CD14-positive monocyte (primary cell): ENCODE data around the gene BMP4. TPM values are rescaled to one million over a fixed set of nuclear protein-coding genes. Genes with fewer than 3 reads are reported as not detected.

ENCODE experiments used
- DNase-seq, 3 donors: peaks; one replicate each; pipeline ENCODE4 v3.0.0-alpha.2; 2011 to 2022
- H2AFZ ChIP-seq: 2 replicates; pipeline ENCODE4 v1.6.0; 2012; ENCODE audit warnings: mild to moderate bottlenecking, low read depth, low read length, inconsistent platforms; ENCODE audit not compliant: insufficient read depth, poor library complexity, severe bottlenecking
- H3K27ac ChIP-seq, 2 donors: 1 replicate in 1 of 2; 2 replicates in 1 of 2; pipeline ENCODE4 v1.5.1; 2012 to 2013; ENCODE audit warnings: low read length in 2 of 2, control low read depth in 1 of 2, inconsistent platforms in 1 of 2, low read depth in 1 of 2, mild to moderate bottlenecking in 1 of 2
- H3K27me3 ChIP-seq, 2 donors: one replicate each; pipeline versions ENCODE4 v1.6.0 to v1.6.1; 2011 to 2013; ENCODE audit warnings: low read length in 2 of 2; ENCODE audit not compliant: control insufficient read depth in 2 of 2, insufficient read depth in 2 of 2
- H3K36me3 ChIP-seq, 2 donors: replicated peaks in 1 of 2; 1 replicate in 1 of 2; 2 replicates in 1 of 2; pipeline versions ENCODE4 v1.5.1 to v1.6.1; 2012 to 2013; ENCODE audit warnings: low read length in 2 of 2, control low read depth in 1 of 2, inconsistent platforms in 1 of 2, mild to moderate bottlenecking in 1 of 2; ENCODE audit not compliant: insufficient read depth in 2 of 2, control insufficient read depth in 1 of 2
- H3K4me1 ChIP-seq, 2 donors: 1 replicate in 1 of 2; 2 replicates in 1 of 2; pipeline versions ENCODE4 v1.5.1 to v1.6.1; 2012 to 2013; ENCODE audit warnings: low read length in 2 of 2, control low read depth in 1 of 2, inconsistent platforms in 1 of 2, mild to moderate bottlenecking in 1 of 2, moderate library complexity in 1 of 2; ENCODE audit not compliant: insufficient read depth in 2 of 2, control insufficient read depth in 1 of 2
- H3K4me2 ChIP-seq: replicated peaks from 2 replicates; pipeline ENCODE3; 2012; ENCODE audit warnings: low read length, moderate library complexity, mild to moderate bottlenecking; ENCODE audit not compliant: poor library complexity, severe bottlenecking; ENCODE audit errors: extremely low read depth
- H3K4me3 ChIP-seq, 3 experiments: fragments of 200-600 bp in 1 of 3; sonication (generic) in 1 of 3; replicated peaks in 1 of 3; 1 replicate in 2 of 3; 2 replicates in 1 of 3; pipeline ENCODE4 v1.5.1; 2011 to 2013; ENCODE audit warnings: low read length in 3 of 3, mild to moderate bottlenecking in 3 of 3, control low read depth in 2 of 3, low read depth in 2 of 3, inconsistent platforms in 1 of 3, moderate library complexity in 1 of 3
- H3K79me2 ChIP-seq: 2 replicates; pipeline ENCODE4 v1.6.0; 2012; ENCODE audit warnings: mild to moderate bottlenecking, control low read depth, inconsistent platforms, low read length, moderate library complexity; ENCODE audit not compliant: insufficient read depth
- H3K9ac ChIP-seq: 2 replicates; pipeline ENCODE4 v1.6.0; 2017; ENCODE audit warnings: low read length, mild to moderate bottlenecking; ENCODE audit not compliant: insufficient read depth, poor library complexity, severe bottlenecking
- H3K9me3 ChIP-seq, 2 donors: replicated peaks in 1 of 2; 1 replicate in 1 of 2; 2 replicates in 1 of 2; pipeline versions ENCODE4 v1.5.1 to v1.6.1; 2012 to 2013; ENCODE audit warnings: low read length in 2 of 2, control low read depth in 1 of 2; ENCODE audit not compliant: control insufficient read depth in 1 of 2, insufficient read depth in 1 of 2
- H4K20me1 ChIP-seq: 2 replicates; pipeline ENCODE4 v1.6.0; 2012; ENCODE audit warnings: mild to moderate bottlenecking, low read length, control low read depth, moderate library complexity; ENCODE audit not compliant: insufficient read depth
- H3K27ac Mint-ChIP-seq, 7 donors: one replicate each; pipeline ENCODE4 v1.8.0; 2020; ENCODE audit warnings: mild to moderate bottlenecking in 7 of 7, mixed read lengths in 7 of 7, moderate library complexity in 6 of 7, inconsistent platforms in 2 of 7
- H3K27me3 Mint-ChIP-seq, 3 donors: one replicate each; pipeline ENCODE4 v1.8.0; 2021 to 2022; ENCODE audit warnings: low read depth in 3 of 3, mild to moderate bottlenecking in 3 of 3, mixed read lengths in 3 of 3, moderate library complexity in 3 of 3, inconsistent platforms in 1 of 3
- H3K36me3 Mint-ChIP-seq, 2 donors: one replicate each; pipeline ENCODE4 v1.8.0; 2020; ENCODE audit warnings: mixed read lengths in 2 of 2, inconsistent platforms in 1 of 2, mild to moderate bottlenecking in 1 of 2
- H3K4me1 Mint-ChIP-seq: one replicate; pipeline ENCODE4 v1.8.0; 2020; ENCODE audit warnings: mild to moderate bottlenecking, mixed read lengths
- H3K4me3 Mint-ChIP-seq, 2 donors: one replicate each; pipeline ENCODE4 v1.8.0; 2020; ENCODE audit warnings: mild to moderate bottlenecking in 2 of 2, mixed read lengths in 2 of 2, moderate library complexity in 1 of 2
- H3K9me3 Mint-ChIP-seq, 7 donors: one replicate each; pipeline ENCODE4 v1.8.0; 2020 to 2022; ENCODE audit warnings: mixed read lengths in 7 of 7, mild to moderate bottlenecking in 6 of 7, moderate library complexity in 6 of 7, inconsistent platforms in 2 of 7
- WGBS: methylation state at CpG from one replicate; pipeline ENCODE4 v1.1.5; 2013; ENCODE audit warnings: missing lambda C conversion rate; ENCODE audit not compliant: insufficient coverage; 5-methylcytosine and 5-hydroxymethylcytosine counted together
- intact Hi-C, 2 donors: fragments of 100-400 bp; cut with micrococcal nuclease; formaldehyde crosslinking; loops; one replicate each; pipeline versions ENCODE4 v1.15.0 to v1.15.1; 2023
- polyA plus RNA-seq, 3 donors: library from polyadenylated mRNA; depleted of rRNA in 1 of 3; unstranded in 2 of 3; stranded (reverse) in 1 of 3; fragments of 300-500 nt in 2 of 3; fragments of >200 nt in 1 of 3; fragmentation: Illumina TruSeq in 2 of 3; gene quantifications; 1 replicate in 2 of 3; 2 replicates in 1 of 3; pipeline ENCODE4 v1.2.3, GENCODE V29; 2012 to 2021
- TF ChIP-seq, protein P1 (sequence below): fragments of 200-600 bp; IDR thresholded peaks from one replicate; pipeline ENCODE4 v1.8.0; 2022; ENCODE audit warnings: antibody characterized with exemption, mild to moderate bottlenecking

Gene BMP4
- polyA plus RNA-seq, 3 donors = 0.28 TPM; not detected in 2

DNA sequence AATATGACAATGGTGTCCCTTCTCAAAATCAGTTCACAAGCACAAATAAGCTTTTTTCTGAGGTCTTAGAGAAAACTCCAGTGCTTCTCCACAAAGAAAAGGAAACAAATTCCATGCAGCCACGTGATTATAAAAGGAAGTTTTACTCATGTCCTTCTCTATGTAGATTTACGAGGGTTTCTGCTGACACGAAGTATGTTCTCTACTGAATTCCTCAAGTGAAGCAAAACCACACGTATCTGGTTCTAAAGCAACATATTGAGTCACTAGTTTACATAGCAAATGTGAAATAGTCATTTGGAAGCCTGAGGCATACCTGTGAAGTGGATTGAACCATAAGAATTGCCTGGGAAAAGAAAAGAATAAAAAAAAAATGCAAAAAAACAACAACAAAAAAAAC lies 31.9 kb downstream of the BMP4 start:
- no peaks in the 10 kb centered on the region for H4K20me1 ChIP-seq
- no peak overlapping the region for H3K4me2 ChIP-seq
- Mint-ChIP-seq H3K9me3 (peaks cover 0 to 11% (median 0%) of the 10 kb centered on the region in 7 donors), H3K36me3 (no peaks in the 10 kb centered on the region), H3K4me1 (no peaks in the 10 kb centered on the region), H3K27me3 (peaks cover 2 to 6% (median 3%) of the 10 kb centered on the region in 3 donors), H3K27ac (no peak overlapping the region), H3K4me3 (no peak overlapping the region)
- H3K9me3 ChIP-seq = no peaks in the 10 kb centered on the region
- WGBS = 0% methylated on average over 2 of the region's 4 CpGs
- no peaks in the 10 kb centered on the region for H3K79me2 ChIP-seq
- H3K27me3 ChIP-seq = no peaks in the 10 kb centered on the region
- no peak overlapping the region for H3K27ac ChIP-seq
- no peaks in the 10 kb centered on the region for H3K36me3 ChIP-seq
- H3K4me3 ChIP-seq = no peak overlapping the region
- H3K9ac ChIP-seq = no peak overlapping the region
- no peak for DNase-seq
- TF ChIP-seq, protein P1, sequence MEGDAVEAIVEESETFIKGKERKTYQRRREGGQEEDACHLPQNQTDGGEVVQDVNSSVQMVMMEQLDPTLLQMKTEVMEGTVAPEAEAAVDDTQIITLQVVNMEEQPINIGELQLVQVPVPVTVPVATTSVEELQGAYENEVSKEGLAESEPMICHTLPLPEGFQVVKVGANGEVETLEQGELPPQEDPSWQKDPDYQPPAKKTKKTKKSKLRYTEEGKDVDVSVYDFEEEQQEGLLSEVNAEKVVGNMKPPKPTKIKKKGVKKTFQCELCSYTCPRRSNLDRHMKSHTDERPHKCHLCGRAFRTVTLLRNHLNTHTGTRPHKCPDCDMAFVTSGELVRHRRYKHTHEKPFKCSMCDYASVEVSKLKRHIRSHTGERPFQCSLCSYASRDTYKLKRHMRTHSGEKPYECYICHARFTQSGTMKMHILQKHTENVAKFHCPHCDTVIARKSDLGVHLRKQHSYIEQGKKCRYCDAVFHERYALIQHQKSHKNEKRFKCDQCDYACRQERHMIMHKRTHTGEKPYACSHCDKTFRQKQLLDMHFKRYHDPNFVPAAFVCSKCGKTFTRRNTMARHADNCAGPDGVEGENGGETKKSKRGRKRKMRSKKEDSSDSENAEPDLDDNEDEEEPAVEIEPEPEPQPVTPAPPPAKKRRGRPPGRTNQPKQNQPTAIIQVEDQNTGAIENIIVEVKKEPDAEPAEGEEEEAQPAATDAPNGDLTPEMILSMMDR = no peak
- intact Hi-C loops = no loop called here
- H3K4me1 ChIP-seq = no peaks in the 10 kb centered on the region
- no peak overlapping the region for H2AFZ ChIP-seq

GRCh38 chr14:53921027-53921426 lies 35.6 kb downstream of the BMP4 start:
- Histone ChIP-seq H3K27me3 (no peaks in the 10 kb centered on the region), H3K27ac (no peak overlapping the region), H3K79me2 (no peaks in the 10 kb centered on the region), H3K9me3 (peaks cover 0 to 3% of the 10 kb centered on the region in 2 donors), H3K4me2 (no peak overlapping the region), H3K4me1 (no peaks in the 10 kb centered on the region), H3K4me3 (no peak overlapping the region), H3K9ac (no peak overlapping the region), H4K20me1 (no peaks in the 10 kb centered on the region), H3K36me3 (no peaks in the 10 kb centered on the region), H2AFZ (no peak overlapping the region)
- Mint-ChIP-seq H3K27ac (no peak overlapping the region), H3K4me1 (no peaks in the 10 kb centered on the region), H3K4me3 (no peak overlapping the region), H3K9me3 (peaks cover under 1 to 16% (median 4%) of the 10 kb centered on the region in 7 donors), H3K36me3 (no peaks in the 10 kb centered on the region), H3K27me3 (peaks cover 0 to 8% (median 3%) of the 10 kb centered on the region in 3 donors)
- 100% methylated on average over 1 of the region's 3 CpGs for WGBS
- intact Hi-C loops = no loop called here
- TF ChIP-seq, protein P1 = no peak
- no peak for DNase-seq
